Adrenal gland (tissue), 12 donors: Measurements from ENCODE around the gene NUAK2. TPM values are rescaled to one million over a fixed set of nuclear protein-coding genes. Genes with fewer than 3 reads are reported as not detected.

Experiments used
- DNase-seq, 7 donors: peaks; one replicate each; pipeline ENCODE4 v3.0.0-alpha.2; 2019 to 2020
- H3K27ac ChIP-seq, 5 donors: fragments of 200-600 bp; sonication (generic) in 4 of 5; 1 replicate in 3 of 5; 2 replicates in 2 of 5; pipeline versions ENCODE4 v1.5.1 to v1.8.0; 2016 to 2020; ENCODE audit warnings: mild to moderate bottlenecking in 1 of 5
- H3K27me3 ChIP-seq: fragments of 200-600 bp; 2 replicates; pipeline ENCODE4 v1.8.0; 2021
- H3K36me3 ChIP-seq, 2 donors: fragments of 200-600 bp; replicated peaks in 1 of 2; 1 replicate in 1 of 2; 2 replicates in 1 of 2; pipeline versions ENCODE4 v1.5.1 to v1.8.0; 2018 to 2022
- H3K4me1 ChIP-seq, 2 donors: fragments of 200-600 bp; replicated peaks in 1 of 2; 1 replicate in 1 of 2; 2 replicates in 1 of 2; pipeline versions ENCODE4 v1.5.1 to v1.8.0; 2018 to 2021
- H3K4me3 ChIP-seq, 4 donors: fragments of 200-600 bp; sonication (generic) in 3 of 4; one replicate each; pipeline ENCODE4 v1.5.1; 2016 to 2018
- H3K9me3 ChIP-seq, 3 donors: fragments of 200-600 bp; sonication (generic) in 1 of 3; replicated peaks in 1 of 3; 1 replicate in 2 of 3; 2 replicates in 1 of 3; pipeline versions ENCODE4 v1.5.1 to v1.8.0; 2016 to 2021
- POLR2A ChIP-seq, 2 donors: fragments of 450-650 bp; IDR thresholded peaks; one replicate each; pipeline ENCODE4 v1.6.1; 2017; ENCODE audit warnings: antibody characterized with exemption in 2 of 2, mild to moderate bottlenecking in 2 of 2, moderate library complexity in 1 of 2
- WGBS, 4 donors: extraction: QIAGEN DNeasy Blood & Tissue Kit in 2 of 4; methylation state at CpG; one replicate each; pipeline versions ENCODE4 v1.1.5 to v1.1.7; 2013 to 2017; 5-methylcytosine and 5-hydroxymethylcytosine counted together
- intact Hi-C, 2 donors: fragments of 100-400 bp; cut with DNase I; formaldehyde crosslinking; loops; one replicate each; pipeline versions ENCODE4 v1.14.1 to v1.15.0; 2022 to 2023
- polyA plus RNA-seq, 3 donors: library from polyadenylated mRNA; stranded (reverse); fragments of 200-250 nt in 2 of 3; fragments of 350-450 nt in 1 of 3; fragmentation: Illumina TruSeq in 1 of 3; extraction: RNeasy Lipid Tissue Mini Kit (QIAGEN cat#74804) in 1 of 3; gene quantifications; one replicate each; pipeline ENCODE4 v1.2.3, GENCODE V29; 2013 to 2014
- total RNA-seq, 9 donors: library from RNA; depleted of rRNA in 4 of 9; stranded (reverse); fragments of >200 nt in 4 of 9; fragments of 120-200 nt in 1 of 9; fragmentation: NEBNext Ultra II Directional in 1 of 9; extraction: Animal tissue kit (Norgen Biotek cat#: 25700) in 1 of 9; gene quantifications; one replicate each; pipeline versions ENCODE4 v1.1.0 to v1.2.4, GENCODE V29; 2013 to 2023
- TF ChIP-seq, protein P1 (sequence below), 6 experiments: fragments of 450-650 bp in 4 of 6; fragments of 200-600 bp in 2 of 6; sonication (generic) in 1 of 6; IDR thresholded peaks; 1 replicate in 5 of 6; 2 replicates in 1 of 6; pipeline versions ENCODE4 v1.5.1 to v1.8.0; 2016 to 2021; ENCODE audit warnings: antibody characterized with exemption in 6 of 6, mild to moderate bottlenecking in 2 of 6, moderate library complexity in 1 of 6
- donor health status: healthy with polysubstance abuse.
- donor health status: Bipolar disorder and iron deficiency.
- donor health status: DM: yes; HTN: yes; CAD: no.
- donor health status: DM: no; HTN: no; CAD: no.
- donor health status: DM: no; HTN: no; CAD: no.
- donor health status: DM: yes; HTN: yes; CAD: no.

Gene NUAK2
- total and polyA plus RNA-seq, 12 donors = 0.95 to 9.9 (median 4.0) TPM

DNA sequence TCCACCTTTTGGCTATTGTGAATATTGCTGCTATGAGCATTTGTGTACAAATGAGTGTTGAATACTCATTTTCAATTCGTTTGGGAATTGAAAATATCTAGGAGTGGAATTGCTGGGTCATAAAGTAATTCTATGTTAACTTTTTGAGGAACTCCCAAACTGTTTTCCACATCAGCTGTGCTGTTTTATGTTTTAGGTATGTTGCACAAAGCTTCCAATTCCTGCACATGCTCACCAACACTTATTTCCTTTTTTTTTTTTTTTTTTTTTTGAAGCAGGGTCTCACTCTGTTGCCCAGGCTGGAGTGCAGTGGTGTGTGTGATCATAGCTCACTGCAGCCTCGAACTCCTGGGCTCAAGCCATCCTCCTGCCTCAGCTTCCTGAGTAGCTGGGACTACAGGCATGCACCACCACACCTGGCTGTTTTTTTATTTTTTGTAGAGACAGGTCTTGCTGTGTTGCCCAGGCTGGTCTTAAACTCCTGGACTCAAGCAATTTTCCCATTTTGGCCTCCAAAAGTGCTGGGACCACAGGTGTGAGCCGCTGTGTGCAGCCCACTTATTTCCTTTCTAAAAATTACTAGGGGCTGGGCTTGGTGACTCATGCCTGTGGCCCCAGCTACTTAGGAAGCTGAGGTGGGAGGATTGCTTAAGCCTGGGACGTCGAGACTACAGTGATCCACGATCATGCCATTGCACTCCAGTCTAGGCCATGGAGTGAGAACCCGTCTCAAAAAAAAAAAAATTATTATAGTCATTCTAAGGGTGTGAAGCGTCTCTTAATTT is 60.4 kb downstream of the NUAK2 start:
- intact Hi-C loops = no loop called here
- 61 to 73% (median 69%) methylated on average over 8 of the region's 8 CpGs for WGBS, 4 donors

DNA sequence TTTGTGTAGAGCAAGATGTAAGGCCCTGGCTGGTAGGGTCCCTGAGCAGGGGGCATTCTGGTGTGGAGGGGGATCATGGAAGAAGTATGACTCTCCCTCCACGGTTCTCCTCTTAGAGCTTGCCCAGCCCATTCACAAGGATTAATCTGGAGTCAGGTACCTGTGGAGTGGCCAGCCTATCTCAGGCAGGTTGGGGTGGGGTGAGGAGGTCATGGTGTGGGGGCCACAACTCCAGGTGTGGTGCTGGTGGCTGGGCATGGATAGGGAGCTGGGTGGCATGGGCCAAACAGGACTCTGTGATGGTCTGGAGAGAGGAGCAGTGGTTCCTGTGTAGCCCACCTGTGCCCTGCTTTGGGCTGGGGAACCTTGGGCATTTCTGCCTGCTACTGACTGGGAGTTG is 61.5 kb downstream of the NUAK2 start:
- 89 to 100% (median 95%) methylated on average over 1 of the region's 1 CpG for WGBS, 4 donors
- H3K4me3 ChIP-seq = no peak overlapping the region
- intact Hi-C loops = loop anchor here (5.0 to 10.0 kb wide), 3 partner anchors 133 to 283 kb away; no protein-coding TSS in a partner anchor
- H3K36me3 ChIP-seq = no peaks in the 10 kb centered on the region
- H3K27ac ChIP-seq = peak overlapping the region in 2 of 5 donors; percentile 75 to 88
- H3K27me3 ChIP-seq = no peaks in the 10 kb centered on the region
- H3K4me1 ChIP-seq = peaks cover 9 to 22% of the 10 kb centered on the region in 2 donors
- no peaks in the 10 kb centered on the region for H3K9me3 ChIP-seq
- TF ChIP-seq POLR2A (IDR thresholded peaks at IDR 0.05) = no peak
- TF ChIP-seq, protein P1, sequence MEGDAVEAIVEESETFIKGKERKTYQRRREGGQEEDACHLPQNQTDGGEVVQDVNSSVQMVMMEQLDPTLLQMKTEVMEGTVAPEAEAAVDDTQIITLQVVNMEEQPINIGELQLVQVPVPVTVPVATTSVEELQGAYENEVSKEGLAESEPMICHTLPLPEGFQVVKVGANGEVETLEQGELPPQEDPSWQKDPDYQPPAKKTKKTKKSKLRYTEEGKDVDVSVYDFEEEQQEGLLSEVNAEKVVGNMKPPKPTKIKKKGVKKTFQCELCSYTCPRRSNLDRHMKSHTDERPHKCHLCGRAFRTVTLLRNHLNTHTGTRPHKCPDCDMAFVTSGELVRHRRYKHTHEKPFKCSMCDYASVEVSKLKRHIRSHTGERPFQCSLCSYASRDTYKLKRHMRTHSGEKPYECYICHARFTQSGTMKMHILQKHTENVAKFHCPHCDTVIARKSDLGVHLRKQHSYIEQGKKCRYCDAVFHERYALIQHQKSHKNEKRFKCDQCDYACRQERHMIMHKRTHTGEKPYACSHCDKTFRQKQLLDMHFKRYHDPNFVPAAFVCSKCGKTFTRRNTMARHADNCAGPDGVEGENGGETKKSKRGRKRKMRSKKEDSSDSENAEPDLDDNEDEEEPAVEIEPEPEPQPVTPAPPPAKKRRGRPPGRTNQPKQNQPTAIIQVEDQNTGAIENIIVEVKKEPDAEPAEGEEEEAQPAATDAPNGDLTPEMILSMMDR (IDR thresholded peaks at IDR 0.05) = no peak
- DNase-seq = no peak

More for the DNA sequence above, 60.4 kb downstream of the NUAK2 start:
- Histone ChIP-seq H3K9me3 (no peaks in the 10 kb centered on the region), H3K4me1 (peaks cover 9 to 17% of the 10 kb centered on the region in 2 donors), H3K27me3 (no peaks in the 10 kb centered on the region), H3K4me3 (no peak overlapping the region), H3K27ac (no peak overlapping the region), H3K36me3 (no peaks in the 10 kb centered on the region)
- TF ChIP-seq, protein P1 (IDR thresholded peaks at IDR 0.05) = no peak
- no peak for TF ChIP-seq POLR2A (IDR thresholded peaks at IDR 0.05)
- no peak for DNase-seq

DNA sequence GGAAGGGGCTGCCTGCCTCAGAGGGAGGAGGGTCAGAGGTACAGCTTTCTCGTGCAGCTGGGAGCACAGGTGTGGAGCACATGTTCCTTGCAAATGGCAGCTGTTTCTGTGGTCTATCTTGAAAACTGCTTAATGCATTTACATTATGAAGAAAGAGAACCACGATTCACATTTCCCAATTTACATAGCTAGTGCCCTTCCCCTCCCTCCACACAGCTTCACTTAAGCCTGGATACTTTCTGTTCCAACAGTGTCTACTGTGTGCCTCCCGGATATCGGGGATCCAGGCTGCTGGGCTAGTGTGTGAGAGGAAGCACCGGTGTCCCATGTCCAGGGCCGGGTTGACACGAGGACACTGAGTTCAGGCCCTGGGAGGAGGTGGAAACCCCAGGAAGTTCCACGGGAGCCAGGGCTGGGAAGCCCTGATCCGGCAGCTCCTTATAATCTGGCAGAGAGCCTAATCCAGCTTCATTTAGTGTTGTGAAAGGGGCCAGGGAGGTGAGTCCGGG is 62.2 kb downstream of the NUAK2 start:
- H3K36me3 ChIP-seq = no peaks in the 10 kb centered on the region
- no peaks in the 10 kb centered on the region for H3K9me3 ChIP-seq
- peaks cover 9 to 22% of the 10 kb centered on the region in 2 donors for H3K4me1 ChIP-seq
- WGBS, 4 donors = 58 to 71% (median 61%) methylated on average over 9 to 10 of the region's 10 CpGs
- H3K27me3 ChIP-seq = no peaks in the 10 kb centered on the region
- intact Hi-C loops = loop anchor here (5.0 to 10.0 kb wide), 3 partner anchors 132 to 282 kb away; no protein-coding TSS in a partner anchor
- H3K4me3 ChIP-seq = no peak overlapping the region
- peak in 3 of 7 donors; percentile 41 to 79 (median 61) for DNase-seq
- peak overlapping the region in 4 of 5 donors; percentile 7 to 88 (median 80) for H3K27ac ChIP-seq
- TF ChIP-seq POLR2A (IDR thresholded peaks at IDR 0.05) = no peak
- TF ChIP-seq, protein P1 (IDR thresholded peaks at IDR 0.05) = no peak

DNA sequence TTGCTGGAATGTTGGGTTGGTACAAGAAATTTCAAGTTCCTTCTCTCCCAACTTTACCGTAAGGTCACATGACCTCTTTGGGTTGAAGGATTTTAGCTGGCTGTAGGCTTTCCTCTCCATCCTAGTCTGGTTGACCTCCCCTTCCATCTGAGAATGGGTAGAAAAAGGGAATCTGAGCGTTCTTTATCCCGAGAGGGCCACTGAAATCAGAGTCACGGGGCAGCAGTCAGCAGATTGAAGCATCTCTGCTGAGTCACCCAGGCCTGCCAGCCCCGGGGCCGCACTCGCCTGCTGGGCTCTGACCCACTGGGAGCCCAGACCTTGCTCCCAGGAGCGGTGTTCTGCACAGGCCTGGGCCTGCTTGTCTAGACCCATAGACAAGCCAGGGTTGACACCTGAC is 62.8 kb downstream of the NUAK2 start:
- Histone ChIP-seq H3K36me3 (no peaks in the 10 kb centered on the region), H3K9me3 (no peaks in the 10 kb centered on the region), H3K27me3 (no peaks in the 10 kb centered on the region), H3K4me3 (no peak overlapping the region), H3K4me1 (peaks cover 9 to 22% of the 10 kb centered on the region in 2 donors), H3K27ac (peak overlapping the region in 4 of 5 donors; percentile 7 to 88 (median 80))
- intact Hi-C loops = loop anchor here (5.0 to 10.0 kb wide), 3 partner anchors 131 to 281 kb away; no protein-coding TSS in a partner anchor
- DNase-seq = peak; percentile 74 to 91 (median 86)
- WGBS, 4 donors = 48 to 54% (median 51%) methylated on average over 8 of the region's 8 CpGs
- TF ChIP-seq POLR2A (IDR thresholded peaks at IDR 0.05) = peak in 1 of 2 donors; percentile 51
- TF ChIP-seq, protein P1 (IDR thresholded peaks at IDR 0.05) = no peak
